H9 (cell line): ENCODE measurements around the gene ARHGAP22. TPM values are rescaled to one million over a fixed set of nuclear protein-coding genes. Genes with fewer than 3 reads are reported as not detected.
A peak's percentile ranks its signal among the peaks of the same experiment; 100 is the strongest.

ENCODE experiments used
- DNase-seq: peaks from one replicate; pipeline ENCODE4 v3.0.0-alpha.2; 2017
- H2AFZ ChIP-seq: one replicate; pipeline ENCODE4 v1.6.1; 2013; ENCODE audit warnings: mild to moderate bottlenecking, low read length, control low read depth, moderate library complexity
- H2AK5ac ChIP-seq: 2 replicates; pipeline ENCODE4 v1.6.1; 2013; ENCODE audit warnings: low read length, control low read depth, mixed read lengths; ENCODE audit not compliant: insufficient read length
- H2BK120ac ChIP-seq: one replicate; pipeline ENCODE4 v1.6.1; 2013; ENCODE audit warnings: low read depth, mild to moderate bottlenecking, low read length, control low read depth, inconsistent platforms; ENCODE audit not compliant: poor library complexity, severe bottlenecking
- H2BK12ac ChIP-seq: 2 replicates; pipeline ENCODE4 v1.6.1; 2013; ENCODE audit warnings: low read length, control low read depth, mixed read lengths, low read depth; ENCODE audit not compliant: insufficient read length
- H2BK15ac ChIP-seq: 2 replicates; pipeline ENCODE4 v1.6.1; 2013; ENCODE audit warnings: low read depth, low read length, control low read depth
- H2BK20ac ChIP-seq: one replicate; pipeline ENCODE4 v1.6.1; 2013; ENCODE audit warnings: low read depth, mild to moderate bottlenecking, low read length, control low read depth, inconsistent platforms; ENCODE audit not compliant: poor library complexity, severe bottlenecking
- H2BK5ac ChIP-seq: 2 replicates; pipeline ENCODE4 v1.6.1; 2013; ENCODE audit warnings: low read length, control low read depth, mixed read lengths; ENCODE audit not compliant: insufficient read length
- H3K14ac ChIP-seq: 2 replicates; pipeline ENCODE4 v1.6.1; 2013; ENCODE audit warnings: low read length, control low read depth; ENCODE audit not compliant: insufficient read depth
- H3K18ac ChIP-seq: 2 replicates; pipeline ENCODE4 v1.6.1; 2013; ENCODE audit warnings: low read depth, mild to moderate bottlenecking, mixed read lengths, low read length, control low read depth; ENCODE audit not compliant: insufficient read length
- H3K23ac ChIP-seq: 2 replicates; pipeline ENCODE4 v1.6.1; 2013; ENCODE audit warnings: low read length, control low read depth, mixed read lengths, low read depth; ENCODE audit not compliant: insufficient read length
- H3K23me2 ChIP-seq: 2 replicates; pipeline ENCODE4 v1.6.1; 2013; ENCODE audit warnings: low read depth, mild to moderate bottlenecking, mixed read lengths, low read length, control low read depth; ENCODE audit not compliant: insufficient read length, poor library complexity, severe bottlenecking
- H3K27ac ChIP-seq: 2 replicates; pipeline ENCODE4 v1.5.1; 2013; ENCODE audit warnings: low read length, control low read depth, mixed read lengths, low read depth; ENCODE audit not compliant: insufficient read length
- H3K27me3 ChIP-seq: 2 replicates; pipeline ENCODE4 v1.6.1; 2013; ENCODE audit warnings: low read length, control low read depth, inconsistent platforms; ENCODE audit not compliant: insufficient read depth
- H3K4ac ChIP-seq: 2 replicates; pipeline ENCODE4 v1.6.1; 2013; ENCODE audit warnings: low read depth, mild to moderate bottlenecking, control low read depth, inconsistent platforms, low read length, moderate library complexity
- H3K4me1 ChIP-seq: 2 replicates; pipeline ENCODE4 v1.6.1; 2013; ENCODE audit warnings: low read length, control low read depth, inconsistent platforms; ENCODE audit not compliant: insufficient read depth
- H3K4me2 ChIP-seq: 2 replicates; pipeline ENCODE4 v1.6.1; 2013; ENCODE audit warnings: low read length, control low read depth, mixed read lengths; ENCODE audit not compliant: insufficient read length, insufficient read depth
- H3K56ac ChIP-seq: 2 replicates; pipeline ENCODE4 v1.6.1; 2013; ENCODE audit warnings: low read depth, mild to moderate bottlenecking, mixed read lengths, low read length, control low read depth; ENCODE audit not compliant: insufficient read length
- H3K79me1 ChIP-seq: 2 replicates; pipeline ENCODE4 v1.6.1; 2013; ENCODE audit warnings: low read depth, mild to moderate bottlenecking, moderate library complexity, low read length, control low read depth, inconsistent platforms; ENCODE audit not compliant: insufficient read depth, poor library complexity, severe bottlenecking
- H3K79me2 ChIP-seq: 2 replicates; pipeline ENCODE4 v1.6.1; 2013; ENCODE audit warnings: low read length, control low read depth, inconsistent platforms; ENCODE audit not compliant: insufficient read depth
- H3K9ac ChIP-seq: 2 replicates; pipeline ENCODE4 v1.6.1; 2013; ENCODE audit warnings: low read length, control low read depth, mixed read lengths; ENCODE audit not compliant: insufficient read length; ENCODE audit errors: extremely low read depth
- H3K9me3 ChIP-seq: one replicate; pipeline ENCODE4 v1.6.1; 2013; ENCODE audit warnings: low read depth, low read length, inconsistent platforms; ENCODE audit not compliant: control insufficient read depth
- H3T11ph ChIP-seq: one replicate; pipeline ENCODE4 v1.6.1; 2013; ENCODE audit warnings: mild to moderate bottlenecking, low read length, control low read depth, inconsistent platforms
- H4K20me1 ChIP-seq: one replicate; pipeline ENCODE4 v1.6.1; 2013; ENCODE audit not compliant: control insufficient read depth, insufficient read length, insufficient read depth
- H4K5ac ChIP-seq: 2 replicates; pipeline ENCODE4 v1.6.1; 2013; ENCODE audit warnings: low read depth, mild to moderate bottlenecking, mixed read lengths, low read length, control low read depth; ENCODE audit not compliant: insufficient read length
- H4K8ac ChIP-seq: replicated peaks from 2 replicates; pipeline ENCODE4 v1.6.1; 2013; ENCODE audit warnings: low read length, control low read depth, mixed read lengths, low read depth; ENCODE audit not compliant: insufficient read length
- H4K91ac ChIP-seq: 2 replicates; pipeline ENCODE4 v1.6.1; 2013; ENCODE audit warnings: low read depth, mild to moderate bottlenecking, moderate library complexity, mixed read lengths, low read length, control low read depth; ENCODE audit not compliant: insufficient read length
- H3K27ac Mint-ChIP-seq, 3 experiments: 2 replicates in 2 of 3; 3 replicates in 1 of 3; pipeline ENCODE4 v1.8.0; 2020 to 2021; ENCODE audit warnings: mixed read lengths in 3 of 3, mild to moderate bottlenecking in 1 of 3, moderate library complexity in 1 of 3
- H3K27me3 Mint-ChIP-seq: 2 replicates; pipeline ENCODE4 v1.8.0; 2021; ENCODE audit warnings: low read depth, mild to moderate bottlenecking, moderate library complexity, mixed read lengths
- H3K36me3 Mint-ChIP-seq, 3 experiments: 2 replicates in 2 of 3; 3 replicates in 1 of 3; pipeline ENCODE4 v1.8.0; 2020 to 2021; ENCODE audit warnings: low read depth in 3 of 3, mixed read lengths in 3 of 3; ENCODE audit not compliant: insufficient read depth in 1 of 3
- H3K4me1 Mint-ChIP-seq, 2 experiments: 2 replicates each; pipeline ENCODE4 v1.8.0; 2020; ENCODE audit warnings: mixed read lengths in 2 of 2
- H3K4me3 Mint-ChIP-seq, 2 experiments: 2 replicates in 1 of 2; 3 replicates in 1 of 2; pipeline ENCODE4 v1.8.0; 2020 to 2021; ENCODE audit warnings: mild to moderate bottlenecking in 2 of 2, mixed read lengths in 2 of 2, moderate library complexity in 1 of 2
- H3K9me3 Mint-ChIP-seq, 2 experiments: 2 replicates in 1 of 2; 3 replicates in 1 of 2; pipeline ENCODE4 v1.8.0; 2020; ENCODE audit warnings: mild to moderate bottlenecking in 2 of 2, mixed read lengths in 2 of 2, moderate library complexity in 1 of 2
- CTCF ChIP-seq: fragments of 200-600 bp; sonication (generic); conservative IDR thresholded peaks from 3 replicates; pipeline ENCODE4 v1.8.0; 2021; ENCODE audit warnings: antibody characterized with exemption, mild to moderate bottlenecking
- WGBS: extraction: QIAGEN DNeasy Blood & Tissue Kit; methylation state at CpG from one replicate; pipeline ENCODE4 v1.1.7; 2013; ENCODE audit warnings: missing lambda C conversion rate, low lambda C conversion rate, mixed read lengths; ENCODE audit not compliant: insufficient read length; ENCODE audit errors: extremely low coverage; 5-methylcytosine and 5-hydroxymethylcytosine counted together
- total RNA-seq: library from RNA; stranded (reverse); gene quantifications from 2 replicates; pipeline ENCODE4 v1.2.1, GENCODE V29; 2021

Gene ARHGAP22
- total RNA-seq, 1 experiment from 2014 or later: 7.4 TPM

- H2BK120ac ChIP-seq: no peak overlapping the region
- no peak overlapping the region for H3K18ac ChIP-seq
- no peaks in the 10 kb centered on the region for H3K4me1 ChIP-seq
- Mint-ChIP-seq H3K4me3 (no peak overlapping the region), H3K27ac (peak overlapping the region in 1 of 3 experiments; percentile 4; a peak in 1 of 7 replicates), H3K4me1 (no peaks in the 10 kb centered on the region), H3K36me3 (no peaks in the 10 kb centered on the region; a peak in 2 of 7 replicates), H3K27me3 (peaks cover 8% of the 10 kb centered on the region; the same call in 1 of the 2 replicates), H3K9me3 (no peaks in the 10 kb centered on the region)
- no peak overlapping the region for H3K4ac ChIP-seq
- no CpG with 5 or more reads among the region's 3 CpGs for WGBS
- H3K23me2 ChIP-seq: no peaks in the 10 kb centered on the region
- H3K79me1 ChIP-seq: no peaks in the 10 kb centered on the region
- no peak overlapping the region for H3K23ac ChIP-seq
- no peak overlapping the region for H4K5ac ChIP-seq
- H3K79me2 ChIP-seq: no peaks in the 10 kb centered on the region
- no peak overlapping the region for H3K27ac ChIP-seq
- no peak overlapping the region for H3K56ac ChIP-seq
- no peak overlapping the region for H2AK5ac ChIP-seq
- H2BK20ac ChIP-seq: no peak overlapping the region
- H3K27me3 ChIP-seq: no peaks in the 10 kb centered on the region
- no peak overlapping the region for H3K14ac ChIP-seq
- TF ChIP-seq CTCF: no peak
- no peaks in the 10 kb centered on the region for H4K20me1 ChIP-seq
- no peak overlapping the region for H2BK15ac ChIP-seq
- H2BK5ac ChIP-seq: no peak overlapping the region
- no peak overlapping the region for H4K91ac ChIP-seq
- H2AFZ ChIP-seq: no peak overlapping the region
- no peak overlapping the region for H3K9ac ChIP-seq
- peak; percentile 9 for DNase-seq
- H3T11ph ChIP-seq: no peak overlapping the region
- H2BK12ac ChIP-seq: no peak overlapping the region
- no peak overlapping the region for H4K8ac ChIP-seq
- H3K4me2 ChIP-seq: no peak overlapping the region
- no peaks in the 10 kb centered on the region for H3K9me3 ChIP-seq
Measured at GRCh38 chr10:48567346-48567745, 37.5 kb downstream of the ARHGAP22 start.
